K562 (cell line): ENCODE data around the gene KCND2. TPM values are rescaled to one million over a fixed set of nuclear protein-coding genes. Genes with fewer than 3 reads are reported as not detected.

ENCODE experiments used
- ATAC-seq: fragments of 200-7000 bp; cut with Tn5 transposase; 3 replicates; pipeline ENCODE4 v1.9.1; 2020; ENCODE audit warnings: moderate library complexity
- BruUV-seq: library from RNA; stranded (reverse); fragments of 400-500 nt; replicated peaks from 2 replicates; lab custom pipeline; 2021; lab: Mats Ljungman, UMichigan
- CTCF ChIA-PET: fragments of 300-600 bp; formaldehyde crosslinking; extraction: SDS; loops from one replicate; lab custom pipeline; 2021; ENCODE audit warnings: low intra/inter-chr PET ratio; lab: Yijun Ruan, JAX
- POLR2A ChIA-PET: fragments of 300-600, 350-650 bp; sonication (Branson Sonifier 250); formaldehyde crosslinking; extraction: SDS; loops from one replicate; lab custom pipeline; 2021; ENCODE audit warnings: antibody characterized with exemption, inconsistent platforms; lab: Yijun Ruan, JAX
- DNase-seq, 4 experiments: peaks; one replicate each; pipeline versions ENCODE4 v3.0.0 to v3.0.0-alpha.2; 2011 to 2018; ENCODE audit warnings: low spot score in 3 of 4, mixed read lengths in 3 of 4; ENCODE audit errors: extremely low read depth in 1 of 4
- FAIRE-seq: peaks from 2 replicates; lab custom pipeline; 2011; peaks lifted over from hg19 to GRCh38; lab: Jason Lieb, UNC
- H2AFZ ChIP-seq: 2 replicates; pipeline ENCODE4 v1.6.0; 2011; ENCODE audit warnings: low read depth, low read length, control low read depth, inconsistent platforms
- H3K27ac ChIP-seq: fragments of 200-600 bp; 3 replicates; pipeline ENCODE4 v1.8.0; 2011; ENCODE audit warnings: low read depth, mild to moderate bottlenecking, control low read depth, inconsistent platforms, low read length, moderate library complexity, mixed read lengths; ENCODE audit errors: extremely low read depth
- H3K27me3 ChIP-seq, 2 experiments: fragments of 300-600 bp in 1 of 2; 2 replicates in 1 of 2; 3 replicates in 1 of 2; pipeline versions ENCODE4 v1.6.0 to v1.8.0; 2011; ENCODE audit warnings: inconsistent platforms in 2 of 2, low read length in 2 of 2, mild to moderate bottlenecking in 1 of 2, mixed read lengths in 1 of 2, moderate library complexity in 1 of 2; ENCODE audit not compliant: control insufficient read depth in 2 of 2, insufficient read depth in 2 of 2
- H3K36me3 ChIP-seq: fragments of 300-600 bp; 3 replicates; pipeline ENCODE4 v1.8.0; 2011; ENCODE audit warnings: mild to moderate bottlenecking, low read length, inconsistent platforms; ENCODE audit not compliant: control insufficient read depth, insufficient read depth
- H3K4me1 ChIP-seq, 2 experiments: fragments of 200-600 bp in 1 of 2; replicated peaks in 1 of 2; 2 replicates in 1 of 2; 3 replicates in 1 of 2; pipeline versions ENCODE4 v1.5.1 to v1.8.0; 2011; ENCODE audit warnings: inconsistent platforms in 2 of 2, low read length in 2 of 2, mild to moderate bottlenecking in 1 of 2, mixed read lengths in 1 of 2, moderate library complexity in 1 of 2; ENCODE audit not compliant: control insufficient read depth in 2 of 2, insufficient read depth in 2 of 2
- H3K4me2 ChIP-seq: 2 replicates; pipeline ENCODE4 v1.6.1; 2011; ENCODE audit warnings: low read length, control low read depth, inconsistent platforms, mixed read lengths; ENCODE audit not compliant: insufficient read depth
- H3K4me3 ChIP-seq: fragments of 200-600 bp; sonication (generic), shearing (Covaris generic); 2 replicates; pipeline ENCODE4 v1.5.1; 2016; ENCODE audit warnings: control low read depth, inconsistent platforms
- H3K79me2 ChIP-seq: fragments of 200-600 bp; 3 replicates; pipeline ENCODE4 v1.8.0; 2011; ENCODE audit warnings: low read length, inconsistent platforms; ENCODE audit not compliant: control insufficient read depth, insufficient read depth
- H3K9ac ChIP-seq, 2 experiments: 2 replicates each; pipeline versions ENCODE4 v1.6.0 to v1.6.1; 2011; ENCODE audit warnings: low read depth in 2 of 2, low read length in 2 of 2, control low read depth in 1 of 2, inconsistent platforms in 1 of 2, mild to moderate bottlenecking in 1 of 2, mixed read lengths in 1 of 2; ENCODE audit not compliant: insufficient read depth in 1 of 2
- H3K9me1 ChIP-seq: one replicate; pipeline ENCODE4 v1.6.0; 2011; ENCODE audit warnings: inconsistent platforms, mild to moderate bottlenecking, low read length, moderate library complexity; ENCODE audit not compliant: control insufficient read depth, insufficient read depth
- H3K9me3 ChIP-seq: replicated peaks from 2 replicates; pipeline ENCODE4 v1.5.1; 2011; ENCODE audit warnings: low read depth, low read length, inconsistent platforms; ENCODE audit not compliant: control insufficient read depth, insufficient read depth
- H4K20me1 ChIP-seq: replicated peaks from 2 replicates; pipeline ENCODE4 v1.6.1; 2011; ENCODE audit warnings: low read length, inconsistent platforms, mixed read lengths; ENCODE audit not compliant: control insufficient read depth, insufficient read depth
- CBFA2T2 ChIP-seq: fragments of 450-650 bp; conservative IDR thresholded peaks from 2 replicates; pipeline ENCODE4 v1.6.1; 2017; ENCODE audit warnings: mild to moderate bottlenecking
- DLX4 ChIP-seq: fragments of 250-450 bp; sonication (Bioruptor Pico); IDR thresholded peaks from 2 replicates; pipeline ENCODE4 v1.6.1; 2021; ENCODE audit warnings: mild to moderate bottlenecking
- GATAD2A ChIP-seq: fragments of 450-650 bp; IDR thresholded peaks from 2 replicates; pipeline ENCODE4 v1.6.1; 2017
- KDM2B ChIP-seq: fragments of 250-450 bp; sonication (Bioruptor Pico); IDR thresholded peaks from 2 replicates; pipeline ENCODE4 v1.8.0; 2021; ENCODE audit warnings: mild to moderate bottlenecking, moderate library complexity
- KHSRP ChIP-seq: fragments of 450-650 bp; IDR thresholded peaks from 2 replicates; pipeline ENCODE4 v1.6.1; 2017
- MTF1 ChIP-seq: fragments of 250-450 bp; sonication (Bioruptor Pico); IDR thresholded peaks from 2 replicates; pipeline ENCODE4 v1.9.0; 2021; ENCODE audit warnings: moderate library complexity, mild to moderate bottlenecking, inconsistent platforms, borderline replicate concordance
- NR4A1 ChIP-seq, 2 experiments: fragments of 250-450 bp in 1 of 2; fragments of 450-650 bp in 1 of 2; sonication (Bioruptor Pico) in 1 of 2; IDR thresholded peaks; 2 replicates each; pipeline versions ENCODE4 v1.4.0 to v1.6.1; 2016 to 2020; ENCODE audit warnings: mild to moderate bottlenecking in 2 of 2, missing compliant biosample characterization in 1 of 2, missing genetic modification characterization in 1 of 2, moderate library complexity in 1 of 2
- NUFIP1 ChIP-seq: fragments of 450-650 bp; IDR thresholded peaks from 2 replicates; pipeline ENCODE4 v1.6.1; 2018; ENCODE audit not compliant: partially characterized antibody
- POLR2A ChIP-seq: fragments of 450-650 bp; conservative IDR thresholded peaks from 2 replicates; pipeline ENCODE4 v1.6.1; 2016
- TBL1XR1 ChIP-seq, 2 experiments: IDR thresholded peaks; 2 replicates each; pipeline ENCODE4 v1.6.1; 2012; ENCODE audit warnings: improper control_type of control experiment in 2 of 2, low read length in 2 of 2, mild to moderate bottlenecking in 1 of 2
- TEAD4 ChIP-seq, 2 experiments: sonication (generic) in 1 of 2; formaldehyde crosslinking in 1 of 2; IDR thresholded peaks; 2 replicates each; pipeline versions ENCODE4 v1.6.1 to v1.8.0; 2012 to 2022; ENCODE audit warnings: borderline replicate concordance in 1 of 2, inconsistent platforms in 1 of 2, low read length in 1 of 2, mild to moderate bottlenecking in 1 of 2, missing genetic modification reagents in 1 of 2
- WGBS: fragments of 100-300 bp; shearing (Covaris generic); methylation state at CpG from one replicate; pipeline ENCODE4 v1.1.6; 2016; ENCODE audit warnings: low coverage, mixed read lengths; ENCODE audit not compliant: insufficient coverage; ENCODE audit errors: missing lambda C conversion rate; 5-methylcytosine and 5-hydroxymethylcytosine counted together
- in situ Hi-C: fragments of 300-500 bp; cut with MboI; formaldehyde crosslinking; loops from 4 replicates; pipeline ENCODE4 v1.15.0; 2018; ENCODE audit warnings: inconsistent platforms, mixed read lengths
- intact Hi-C: fragments of 100-400 bp; cut with micrococcal nuclease; formaldehyde crosslinking; loops from 2 replicates; pipeline ENCODE4 v1.14.2; 2022
- polyA plus RNA-seq, 8 experiments: library from polyadenylated mRNA; depleted of rRNA in 4 of 8; stranded (reverse) in 5 of 8; unstranded in 3 of 8; fragments of >200 nt; fragmentation: Nextera tagmentation in 2 of 8; fragmentation: Illumina TruSeq in 1 of 8; extraction: Ambion mirVana in 2 of 8; extraction: Trizol in 1 of 8; gene quantifications; 2 replicates each; pipeline versions ENCODE4 v1.2.1 to v1.2.3, GENCODE V29; 2011 to 2014; ENCODE audit warnings: inconsistent platforms in 1 of 8, missing spikeins in 1 of 8
- total RNA-seq, 7 experiments: library from RNA; depleted of rRNA in 6 of 7; stranded (reverse); fragments of >200 nt in 6 of 7; fragmentation: Illumina TruSeq in 2 of 7; extraction: Trizol in 2 of 7; gene quantifications; 2 replicates each; pipeline versions ENCODE4 v1.2.1 to v1.2.3, GENCODE V29; 2011 to 2021; ENCODE audit warnings: low replicate concordance in 1 of 7

KCND2 gene
- total and polyA plus RNA-seq, 9 of the 15 experiments (the other 6 are each of a cell fraction or from before 2014, with no cell fraction given) = 0.03 to 0.12 TPM; not detected in 7

- Histone ChIP-seq H3K9ac (no peak overlapping the region), H3K36me3 (no peaks in the 10 kb centered on the region), H3K79me2 (no peaks in the 10 kb centered on the region), H3K4me1 (no peaks in the 10 kb centered on the region), H4K20me1 (no peaks in the 10 kb centered on the region), H3K9me1 (no peaks in the 10 kb centered on the region), H3K27me3 (no peaks in the 10 kb centered on the region), H3K4me2 (no peak overlapping the region), H3K27ac (no peak overlapping the region), H3K9me3 (no peaks in the 10 kb centered on the region), H2AFZ (no peak overlapping the region), H3K4me3 (no peak overlapping the region)
- no peak for TF ChIP-seq NUFIP1
- TF ChIP-seq GATAD2A = no peak
- no peak for TF ChIP-seq MTF1 (CRISPR knock-in tag)
- TF ChIP-seq CBFA2T2 = no peak
- no peak for TF ChIP-seq KHSRP
- TF ChIP-seq TEAD4 (IDR thresholded peaks at IDR 0.05; ENCODE audit: low read length) = no peak
- TF ChIP-seq TEAD4 (CRISPR knock-in tag; IDR thresholded peaks at IDR 0.05; ENCODE audit: borderline replicate concordance) = no peak
- TF ChIP-seq TBL1XR1 (IDR thresholded peaks at IDR 0.05; ENCODE audit: low read length in 2 of 2) = no peak
- TF ChIP-seq DLX4 (CRISPR knock-in tag) = no peak
- TF ChIP-seq POLR2A = no peak
- TF ChIP-seq KDM2B (CRISPR knock-in tag) = no peak
- no peak for TF ChIP-seq NR4A1 (CRISPR knock-in tag; IDR thresholded peaks at IDR 0.05)
- no peak for TF ChIP-seq NR4A1 (tag; IDR thresholded peaks at IDR 0.05)
- FAIRE-seq (no peak), DNase-seq (no peak), ATAC-seq (no peak)
- WGBS = 0% methylated on average over 7 of the region's 7 CpGs
- intact Hi-C loops (no loop called here), in situ Hi-C loops (no loop called here)
- BruUV-seq = no TSS peak
- ChIA-PET CTCF (no interaction called here), POLR2A (interaction anchor here (0.6 kb wide), 1 partner anchor 242 kb away, joined by 3 read pairs; no protein-coding TSS in a partner anchor)
These were observed 251.0 kb downstream of the KCND2 start for GRCh38 chr7:120523985-120524384.
